Measurements from ENCODE around the gene EIF5.

GRCh38 chr14:103337794-103338193, 3.8 kb downstream of the EIF5 start:
- no peak for TF ChIP-seq CTCF (IDR thresholded peaks at IDR 0.05; ENCODE audit: insufficient read depth, low read depth, low read length)
- TF ChIP-seq EZH2 (IDR thresholded peaks at IDR 0.05; ENCODE audit: insufficient read depth, low read length) = no peak

All from astrocyte (in vitro differentiated cells and primary cell).